HepG2 (cell line): ENCODE measurements around the gene JMJD6. TPM values are rescaled to one million over a fixed set of nuclear protein-coding genes. Genes with fewer than 3 reads are reported as not detected.

Source experiments
- AGO2 ChIP-seq: fragments of 200-400 bp; formaldehyde crosslinking; optimal IDR thresholded peaks from 2 replicates; pipeline ENCODE3; 2017; ENCODE audit warnings: mild to moderate bottlenecking, low read depth, low read length, moderate library complexity
- BCL6 ChIP-seq: IDR thresholded peaks from 2 replicates; pipeline ENCODE4 v1.6.1; 2016; ENCODE audit warnings: missing genetic modification reagents, missing compliant biosample characterization
- GATAD1 ChIP-seq: IDR thresholded peaks from 2 replicates; pipeline ENCODE4 v1.6.1; 2016; ENCODE audit warnings: missing genetic modification reagents, missing compliant biosample characterization
- HINFP ChIP-seq: sonication (generic); formaldehyde crosslinking; IDR thresholded peaks from 2 replicates; pipeline ENCODE4 v1.4.0; 2020; ENCODE audit warnings: low read depth, mild to moderate bottlenecking, missing genetic modification reagents
- KDM1A ChIP-seq: IDR thresholded peaks from 2 replicates; pipeline ENCODE4 v1.6.1; 2016; ENCODE audit warnings: missing compliant biosample characterization
- KLF6 ChIP-seq: IDR thresholded peaks from 2 replicates; pipeline ENCODE4 v1.8.0; 2016; ENCODE audit warnings: missing biosample characterization, missing genetic modification reagents
- MED13 ChIP-seq: sonication (generic); formaldehyde crosslinking; IDR thresholded peaks from 2 replicates; pipeline ENCODE4 v1.5.0; 2020; ENCODE audit warnings: missing genetic modification reagents
- NCOR1 ChIP-seq: fragments of 200-600 bp; sonication (generic); IDR thresholded peaks from 2 replicates; pipeline ENCODE4 v1.7.0; 2017; ENCODE audit warnings: antibody characterized with exemption, low read length, borderline replicate concordance
- NFKBIZ ChIP-seq: IDR thresholded peaks from 2 replicates; pipeline ENCODE4 v1.6.1; 2018; ENCODE audit warnings: missing genetic modification reagents, missing compliant biosample characterization
- RFXANK ChIP-seq: IDR thresholded peaks from 2 replicates; pipeline ENCODE4 v1.6.1; 2016
- SKI ChIP-seq: fragments of 450-650 bp; IDR thresholded peaks from one replicate; pipeline ENCODE4 v1.6.1; 2018; ENCODE audit warnings: mild to moderate bottlenecking; ENCODE audit not compliant: partially characterized antibody
- SMARCC2 ChIP-seq: fragments of 450-650 bp; IDR thresholded peaks from 2 replicates; pipeline ENCODE4 v1.6.1; 2017; ENCODE audit warnings: antibody characterized with exemption, mild to moderate bottlenecking
- TRIM24 ChIP-seq: sonication (generic); formaldehyde crosslinking; IDR thresholded peaks from 2 replicates; pipeline ENCODE4 v1.8.0; 2022; ENCODE audit warnings: mild to moderate bottlenecking, missing genetic modification reagents
- YEATS4 ChIP-seq: sonication (generic); formaldehyde crosslinking; IDR thresholded peaks from 2 replicates; pipeline ENCODE4 v1.4.0; 2020; ENCODE audit warnings: missing genetic modification reagents, borderline replicate concordance
- ZBTB10 ChIP-seq: sonication (generic); formaldehyde crosslinking; IDR thresholded peaks from 2 replicates; pipeline ENCODE4 v1.4.0; 2020; ENCODE audit warnings: missing genetic modification reagents, borderline replicate concordance
- ZFAT ChIP-seq: sonication (generic); formaldehyde crosslinking; conservative IDR thresholded peaks from 2 replicates; pipeline ENCODE4 v1.8.1; 2023; ENCODE audit warnings: missing genetic modification reagents, inconsistent platforms
- ZNF432 ChIP-seq: sonication (generic); formaldehyde crosslinking; IDR thresholded peaks from 2 replicates; pipeline ENCODE4 v1.5.0; 2020; ENCODE audit warnings: missing genetic modification reagents, mild to moderate bottlenecking, borderline replicate concordance
- ZNF558 ChIP-seq: sonication (generic); formaldehyde crosslinking; IDR thresholded peaks from 2 replicates; pipeline ENCODE4 v1.9.0; 2022; ENCODE audit warnings: mild to moderate bottlenecking, missing genetic modification reagents, borderline replicate concordance
- ZNF574 ChIP-seq: sonication (generic); formaldehyde crosslinking; IDR thresholded peaks from 2 replicates; pipeline ENCODE4 v1.4.0; 2020; ENCODE audit warnings: missing genetic modification reagents
- ZNF598 ChIP-seq: sonication (generic); formaldehyde crosslinking; IDR thresholded peaks from 2 replicates; pipeline ENCODE4 v1.5.1; 2020; ENCODE audit warnings: mild to moderate bottlenecking, missing genetic modification reagents, borderline replicate concordance
- ZNF629 ChIP-seq: sonication (generic); formaldehyde crosslinking; conservative IDR thresholded peaks from 2 replicates; pipeline ENCODE4 v1.5.0; 2020; ENCODE audit warnings: missing genetic modification reagents
- ZNF709 ChIP-seq: sonication (generic); formaldehyde crosslinking; IDR thresholded peaks from 2 replicates; pipeline ENCODE4 v1.5.0; 2020; ENCODE audit warnings: mild to moderate bottlenecking, missing genetic modification reagents
- ZNF724P ChIP-seq: sonication (generic); formaldehyde crosslinking; IDR thresholded peaks from 2 replicates; pipeline ENCODE4 v1.8.0; 2022; ENCODE audit warnings: missing genetic modification reagents, borderline replicate concordance
- ZSCAN29 ChIP-seq: sonication (generic); formaldehyde crosslinking; conservative IDR thresholded peaks from 2 replicates; pipeline ENCODE4 v1.4.0; 2020; ENCODE audit warnings: mild to moderate bottlenecking, missing genetic modification reagents
- polyA plus RNA-seq, 8 experiments: library from polyadenylated mRNA; depleted of rRNA in 3 of 8; stranded (reverse) in 7 of 8; unstranded in 1 of 8; fragments of >200 nt; fragmentation: Illumina TruSeq in 4 of 8; extraction: Trizol in 4 of 8; gene quantifications; 2 replicates each; pipeline versions ENCODE4 v1.2.1 to v1.2.3, GENCODE V29; 2011 to 2016; ENCODE audit warnings: low read depth in 4 of 8, missing spikeins in 1 of 8, mixed read lengths in 1 of 8; ENCODE audit not compliant: insufficient read depth in 1 of 8
- total RNA-seq, 5 experiments: library from RNA; depleted of rRNA; stranded (reverse); fragments of >200 nt; fragmentation: Illumina TruSeq; extraction: Trizol; gene quantifications; 2 replicates each; pipeline ENCODE4 v1.2.3, GENCODE V29; 2016; ENCODE audit warnings: low read depth in 1 of 5

JMJD6 gene
- total and polyA plus RNA-seq, 2 of the 13 experiments (the other 11 are each of a cell fraction or from before 2014, with no cell fraction given): 33.6 to 41.0 TPM

- no peak for TF ChIP-seq NCOR1
- no peak for TF ChIP-seq NFKBIZ (CRISPR knock-in tag)
- no peak for TF ChIP-seq TRIM24 (CRISPR knock-in tag)
- no peak for TF ChIP-seq KLF6 (CRISPR knock-in tag)
- no peak for TF ChIP-seq SKI
- no peak for TF ChIP-seq MED13
- TF ChIP-seq ZFAT (CRISPR knock-in tag): no peak
- TF ChIP-seq SMARCC2: no peak
- no peak for TF ChIP-seq ZBTB10
- no peak for TF ChIP-seq KDM1A (CRISPR knock-in tag)
- no peak for TF ChIP-seq ZNF629 (CRISPR knock-in tag)
- no peak for TF ChIP-seq ZNF709 (CRISPR knock-in tag)
- TF ChIP-seq ZNF598 (CRISPR knock-in tag): no peak
- TF ChIP-seq YEATS4: no peak
- TF ChIP-seq ZNF558 (CRISPR knock-in tag): no peak
- TF ChIP-seq BCL6: no peak
- TF ChIP-seq ZNF724P: no peak
- 0 out of 2 replicates have a peak, but pooled peaks have one; percentile 59 for TF ChIP-seq HINFP
- no peak for TF ChIP-seq ZNF432 (CRISPR knock-in tag)
- no peak for TF ChIP-seq RFXANK (CRISPR knock-in tag)
- no peak for TF ChIP-seq AGO2
- TF ChIP-seq ZSCAN29: no peak
- no peak; the same call in 1 of the 2 replicates for TF ChIP-seq GATAD1
- TF ChIP-seq ZNF574: 0 out of 2 replicates have a peak, but pooled peaks have one; percentile 0
Observed at GRCh38 chr17:76696763-76697701, 29.4 kb downstream of the JMJD6 start (continued).
